HEK293 (cell line): ENCODE data around the gene PPP2R2B.

Experiments used
- CTCF ChIA-PET: fragments of 350-600 bp; formaldehyde crosslinking; extraction: SDS; loops from one replicate; lab custom pipeline; 2021; ENCODE audit warnings: antibody characterized with exemption; lab: Yijun Ruan, JAX
- POLR2A ChIA-PET: fragments of 300-600 bp; formaldehyde crosslinking; extraction: SDS; loops from one replicate; lab custom pipeline; 2020; ENCODE audit warnings: antibody characterized with exemption, inconsistent platforms; lab: Yijun Ruan, JAX
- H3K27ac ChIP-seq: fragments of 200-500 bp; sonication (Bioruptor generic); 2 replicates; pipeline ENCODE4 v1.5.1; 2014; ENCODE audit warnings: low read depth, low read length, control low read depth, inconsistent platforms; ENCODE audit errors: extremely low read depth
- H3K36me3 ChIP-seq, 2 experiments: fragments of 200-500 bp in 1 of 2; sonication (Bioruptor generic) in 1 of 2; 1 replicate in 1 of 2; 2 replicates in 1 of 2; pipeline ENCODE4 v1.5.1; 2014 to 2017; ENCODE audit warnings: inconsistent platforms in 2 of 2, low read length in 2 of 2; ENCODE audit not compliant: control insufficient read depth in 2 of 2, insufficient read depth in 1 of 2
- H3K4me1 ChIP-seq: fragments of 200-500 bp; sonication (Bioruptor generic); 2 replicates; pipeline ENCODE4 v1.5.1; 2014; ENCODE audit warnings: mild to moderate bottlenecking, low read length, inconsistent platforms; ENCODE audit not compliant: control insufficient read depth, insufficient read depth
- H3K4me3 ChIP-seq: 2 replicates; pipeline ENCODE4 v1.5.1; 2011; ENCODE audit warnings: low read depth, mild to moderate bottlenecking, control low read depth, low read length, moderate library complexity
- H3K9me3 ChIP-seq: fragments of 200-500 bp; sonication (Bioruptor generic); 2 replicates; pipeline ENCODE4 v1.5.1; 2014; ENCODE audit warnings: low read depth, low read length, inconsistent platforms; ENCODE audit not compliant: control insufficient read depth, insufficient read depth
- CTCF ChIP-seq: fragments of 450-650 bp; formaldehyde crosslinking; IDR thresholded peaks from 2 replicates; pipeline ENCODE4 v1.5.1; 2016; ENCODE audit warnings: missing biosample characterization, missing genetic modification characterization
- HOXD13 ChIP-seq: sonication (generic); formaldehyde crosslinking; IDR thresholded peaks from 2 replicates; pipeline ENCODE4 v1.8.0; 2022; ENCODE audit warnings: missing genetic modification reagents, borderline replicate concordance
- KLF1 ChIP-seq: fragments of 450-650 bp; formaldehyde crosslinking; IDR thresholded peaks from 2 replicates; pipeline ENCODE4 v1.5.1; 2016; ENCODE audit warnings: missing biosample characterization, missing genetic modification characterization
- KLF16 ChIP-seq: fragments of 450-650 bp; formaldehyde crosslinking; IDR thresholded peaks from 2 replicates; pipeline ENCODE4 v1.5.1; 2017; ENCODE audit warnings: missing biosample characterization, missing genetic modification characterization
- PRDM1 ChIP-seq: fragments of 450-650 bp; formaldehyde crosslinking; IDR thresholded peaks from 2 replicates; pipeline ENCODE4; 2016; ENCODE audit warnings: missing biosample characterization, missing genetic modification characterization
- SETDB1 ChIP-seq: IDR thresholded peaks from one replicate; pipeline ENCODE4 v1.6.1; 2017; ENCODE audit warnings: mild to moderate bottlenecking, low read length, moderate library complexity, mixed read lengths; ENCODE audit not compliant: insufficient read length
- YY1 ChIP-seq: fragments of 450-650 bp; formaldehyde crosslinking; IDR thresholded peaks from 2 replicates; pipeline ENCODE4 v1.5.1; 2018; ENCODE audit warnings: missing biosample characterization, missing genetic modification characterization
- ZBTB44 ChIP-seq: fragments of 450-650 bp; IDR thresholded peaks from 2 replicates; pipeline ENCODE4 v1.5.1; 2018; ENCODE audit warnings: missing biosample characterization, mild to moderate bottlenecking, missing genetic modification characterization
- ZBTB7A ChIP-seq: fragments of 450-650 bp; formaldehyde crosslinking; IDR thresholded peaks from 2 replicates; pipeline ENCODE4 v1.5.1; 2016; ENCODE audit warnings: low read depth, missing biosample characterization, missing genetic modification characterization
- ZFP37 ChIP-seq: fragments of 450-650 bp; formaldehyde crosslinking; IDR thresholded peaks from 2 replicates; pipeline ENCODE4 v1.5.1; 2016; ENCODE audit warnings: missing biosample characterization, missing genetic modification characterization
- ZNF184 ChIP-seq: fragments of 450-650 bp; IDR thresholded peaks from 2 replicates; pipeline ENCODE4 v1.5.1; 2018; ENCODE audit warnings: missing biosample characterization, mild to moderate bottlenecking, missing genetic modification characterization
- ZNF19 ChIP-seq: fragments of 450-650 bp; formaldehyde crosslinking; IDR thresholded peaks from 2 replicates; pipeline ENCODE4; 2016; ENCODE audit warnings: missing biosample characterization, missing genetic modification characterization, low read depth
- ZNF280D ChIP-seq: fragments of 450-650 bp; formaldehyde crosslinking; IDR thresholded peaks from 2 replicates; pipeline ENCODE4 v1.5.1; 2016; ENCODE audit warnings: missing biosample characterization, missing genetic modification characterization
- ZNF311 ChIP-seq: fragments of 450-650 bp; formaldehyde crosslinking; IDR thresholded peaks from 2 replicates; pipeline ENCODE4 v1.5.1; 2017; ENCODE audit warnings: missing biosample characterization, missing genetic modification characterization, borderline replicate concordance
- ZNF335 ChIP-seq: fragments of 450-650 bp; formaldehyde crosslinking; conservative IDR thresholded peaks from 2 replicates; pipeline ENCODE4 v1.5.1; 2016; ENCODE audit warnings: missing biosample characterization, missing genetic modification characterization
- ZNF366 ChIP-seq: fragments of 450-650 bp; formaldehyde crosslinking; conservative IDR thresholded peaks from 2 replicates; pipeline ENCODE4 v1.5.1; 2016; ENCODE audit warnings: missing biosample characterization, missing genetic modification characterization
- ZNF473 ChIP-seq: fragments of 450-650 bp; formaldehyde crosslinking; IDR thresholded peaks from 2 replicates; pipeline ENCODE4 v1.5.1; 2017; ENCODE audit warnings: missing biosample characterization, missing genetic modification characterization
- ZNF488 ChIP-seq: fragments of 450-650 bp; formaldehyde crosslinking; IDR thresholded peaks from 2 replicates; pipeline ENCODE4 v1.5.1; 2016; ENCODE audit warnings: missing biosample characterization, missing genetic modification characterization
- ZNF561 ChIP-seq: fragments of 450-650 bp; IDR thresholded peaks from 2 replicates; pipeline ENCODE4 v1.5.1; 2018; ENCODE audit warnings: missing biosample characterization, missing genetic modification characterization, borderline replicate concordance
- ZNF664 ChIP-seq: fragments of 450-650 bp; formaldehyde crosslinking; IDR thresholded peaks from 2 replicates; pipeline ENCODE4 v1.5.1; 2016; ENCODE audit warnings: missing biosample characterization, missing genetic modification characterization
- ZNF701 ChIP-seq: fragments of 450-650 bp; formaldehyde crosslinking; IDR thresholded peaks from 2 replicates; pipeline ENCODE4 v1.5.1; 2016; ENCODE audit warnings: missing biosample characterization, missing genetic modification characterization
- ZNF777 ChIP-seq: fragments of 450-650 bp; formaldehyde crosslinking; IDR thresholded peaks from 2 replicates; pipeline ENCODE4 v1.5.1; 2017; ENCODE audit warnings: missing biosample characterization, missing genetic modification characterization, borderline replicate concordance

PPP2R2B gene

GRCh38 chr5:146717951-146718350, 160.6 kb downstream of the PPP2R2B start:
- TF ChIP-seq ZNF473 (tag by site-specific recombination) (no peak), KLF16 (tag by site-specific recombination) (no peak), PRDM1 (tag by site-specific recombination) (no peak)
- no peaks in the 10 kb centered on the region for H3K36me3 ChIP-seq
- ChIA-PET CTCF (no interaction called here), POLR2A (no interaction called here)
- no peaks in the 10 kb centered on the region for H3K4me1 ChIP-seq
- no peak overlapping the region for H3K27ac ChIP-seq
- no peak overlapping the region for H3K4me3 ChIP-seq
- no peaks in the 10 kb centered on the region for H3K9me3 ChIP-seq

- CTCF ChIA-PET, result interaction anchor here (0.7 kb wide), 1 partner anchor 40 kb away, joined by 3 read pairs; no protein-coding TSS in a partner anchor
- Histone ChIP-seq H3K27ac (no peak overlapping the region), H3K4me1 (no peaks in the 10 kb centered on the region), H3K36me3 (no peaks in the 10 kb centered on the region), H3K4me3 (no peak overlapping the region), H3K9me3 (no peaks in the 10 kb centered on the region)
- POLR2A ChIA-PET, result no interaction called here
- TF ChIP-seq HOXD13 (CRISPR knock-in tag) (no peak), ZBTB7A (tag by site-specific recombination) (no peak), ZBTB44 (tag by site-specific recombination) (no peak), ZNF184 (tag by site-specific recombination) (no peak), ZNF366 (tag by site-specific recombination) (no peak), ZNF701 (tag by site-specific recombination) (no peak), ZNF488 (no peak), SETDB1 (no peak), ZNF19 (tag by site-specific recombination) (no peak), YY1 (tag by site-specific recombination) (no peak), ZNF561 (tag by site-specific recombination) (no peak), ZNF311 (tag by site-specific recombination) (no peak), PRDM1 (tag by site-specific recombination) (no peak), KLF1 (no peak), ZNF280D (tag by site-specific recombination) (no peak), ZFP37 (tag by site-specific recombination) (no peak), ZNF664 (tag by site-specific recombination) (no peak), CTCF (tag by site-specific recombination) (no peak), ZNF335 (tag by site-specific recombination) (no peak), ZNF777 (no peak)
Observed at GRCh38 chr5:146716636-146717035, 161.9 kb downstream of the PPP2R2B start.
